Endodermal cell (in vitro differentiated cells): ENCODE results near the gene LIPI. TPM values are rescaled to one million over a fixed set of nuclear protein-coding genes. Genes with fewer than 3 reads are reported as not detected.

Experiments
- DNase-seq: peaks from one replicate; pipeline ENCODE4 v3.0.0-alpha.2; 2017
- H3K27ac ChIP-seq: 2 replicates; pipeline ENCODE4 v1.5.1; 2013; ENCODE audit warnings: mild to moderate bottlenecking, low read depth, low read length, moderate library complexity
- H3K27me3 ChIP-seq: 2 replicates; pipeline ENCODE4 v1.6.1; 2013; ENCODE audit warnings: mild to moderate bottlenecking, low read length, moderate library complexity; ENCODE audit not compliant: insufficient read depth, control insufficient read depth, poor library complexity, severe bottlenecking
- H3K36me3 ChIP-seq: 2 replicates; pipeline ENCODE4 v1.7.0; 2013; ENCODE audit warnings: mild to moderate bottlenecking, low read length, moderate library complexity; ENCODE audit not compliant: control insufficient read depth, insufficient read depth
- H3K4me1 ChIP-seq: one replicate; pipeline ENCODE4 v1.7.0; 2013; ENCODE audit warnings: low read length; ENCODE audit not compliant: control insufficient read depth, insufficient read depth
- H3K4me3 ChIP-seq: 2 replicates; pipeline ENCODE4 v1.5.1; 2013; ENCODE audit warnings: mild to moderate bottlenecking, low read length, moderate library complexity
- H3K9ac ChIP-seq: 2 replicates; pipeline ENCODE4 v1.6.1; 2013; ENCODE audit warnings: mild to moderate bottlenecking, low read length, moderate library complexity; ENCODE audit not compliant: poor library complexity, severe bottlenecking; ENCODE audit errors: extremely low read depth
- H3K9me3 ChIP-seq: 2 replicates; pipeline ENCODE4 v1.6.1; 2013; ENCODE audit warnings: mild to moderate bottlenecking, low read length, moderate library complexity; ENCODE audit not compliant: control insufficient read depth
- H3K27ac Mint-ChIP-seq: 2 replicates; pipeline ENCODE4 v1.8.0; 2020; ENCODE audit warnings: mixed read lengths
- H3K27me3 Mint-ChIP-seq: 2 replicates; pipeline ENCODE4 v1.8.0; 2021; ENCODE audit warnings: mild to moderate bottlenecking, mixed read lengths; ENCODE audit not compliant: insufficient read depth
- H3K36me3 Mint-ChIP-seq: 2 replicates; pipeline ENCODE4 v1.8.0; 2020; ENCODE audit warnings: low read depth, mixed read lengths
- H3K4me1 Mint-ChIP-seq: 2 replicates; pipeline ENCODE4 v1.8.0; 2020; ENCODE audit warnings: mixed read lengths
- H3K4me3 Mint-ChIP-seq: 2 replicates; pipeline ENCODE4 v1.8.0; 2020; ENCODE audit warnings: mild to moderate bottlenecking, moderate library complexity, mixed read lengths
- H3K9me3 Mint-ChIP-seq: 2 replicates; pipeline ENCODE4 v1.8.0; 2020; ENCODE audit warnings: mild to moderate bottlenecking, mixed read lengths
- CTCF ChIP-seq: fragments of 200-600 bp; sonication (generic); conservative IDR thresholded peaks from 2 replicates; pipeline ENCODE4 v1.5.0; 2021; ENCODE audit warnings: antibody characterized with exemption, mild to moderate bottlenecking
- WGBS, 2 experiments: methylation state at CpG; one replicate each; pipeline versions ENCODE4 v1.1.5 to v1.1.7; 2013; ENCODE audit warnings: missing lambda C conversion rate in 2 of 2, mixed read lengths in 1 of 2; ENCODE audit not compliant: insufficient coverage in 1 of 2, insufficient read length in 1 of 2; 5-methylcytosine and 5-hydroxymethylcytosine counted together
- total RNA-seq, 2 donors: library from RNA; stranded (reverse); fragmentation: NEBNext Ultra II Directional in 1 of 2; extraction: Animal tissue kit (Norgen Biotek cat#: 25700) in 1 of 2; gene quantifications; 2 replicates in 1 of 2; 3 replicates in 1 of 2; pipeline ENCODE4 v1.2.1, GENCODE V29; 2021

Gene LIPI
- total RNA-seq, 2 donors from 2014 or later, result not detected

- Histone ChIP-seq H3K9me3 (peaks cover 22% of the 10 kb centered on the region), H3K36me3 (peaks cover 22% of the 10 kb centered on the region), H3K27ac (no peak overlapping the region), H3K4me1 (no peaks in the 10 kb centered on the region), H3K9ac (no peak overlapping the region), H3K4me3 (no peak overlapping the region), H3K27me3 (no peaks in the 10 kb centered on the region)
- peaks cover 58% of the 10 kb centered on the region for H3K9me3 Mint-ChIP-seq
- H3K4me3 Mint-ChIP-seq, result no peak overlapping the region
- DNase-seq, result peak; percentile 26
- H3K27ac Mint-ChIP-seq, result no peak overlapping the region
- WGBS, 2 experiments, result 93 to 97% methylated on average over 6 to 44 of the region's 44 CpGs
- no peak for TF ChIP-seq CTCF
- no peaks in the 10 kb centered on the region for H3K27me3 Mint-ChIP-seq
- H3K4me1 Mint-ChIP-seq, result no peaks in the 10 kb centered on the region
- H3K36me3 Mint-ChIP-seq, result peaks cover 18% of the 10 kb centered on the region
Measured at GRCh38 chr21:14071902-14072734, 138.6 kb downstream of the LIPI start.

DNA sequence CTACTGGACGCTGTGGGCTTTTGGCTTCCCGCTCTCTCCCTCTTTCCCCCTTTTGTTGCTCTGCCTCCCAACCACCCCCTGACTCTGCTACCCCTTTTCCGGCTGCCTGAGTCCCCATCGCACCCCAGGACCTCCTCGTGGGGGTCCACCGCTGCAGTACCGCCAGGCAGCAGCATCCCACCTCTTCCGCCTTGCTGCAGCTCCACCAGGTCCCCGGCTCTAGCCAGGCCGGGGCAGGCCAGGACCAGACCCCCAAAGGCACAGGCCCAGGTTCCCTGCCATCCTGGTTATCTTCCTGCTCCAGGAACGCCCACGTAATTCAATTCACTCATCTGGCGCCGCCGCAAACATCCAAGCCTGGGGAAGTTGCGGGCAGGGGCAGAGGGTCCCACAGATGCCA lies 139.8 kb downstream of the LIPI start:
- Histone ChIP-seq H3K27ac (no peak overlapping the region), H3K36me3 (peaks cover 22% of the 10 kb centered on the region), H3K9me3 (peaks cover 13% of the 10 kb centered on the region), H3K4me1 (no peaks in the 10 kb centered on the region), H3K4me3 (no peak overlapping the region), H3K27me3 (no peaks in the 10 kb centered on the region), H3K9ac (no peak overlapping the region)
- peaks cover 48% of the 10 kb centered on the region for H3K9me3 Mint-ChIP-seq
- H3K4me3 Mint-ChIP-seq, result no peak overlapping the region
- H3K36me3 Mint-ChIP-seq, result peaks cover 18% of the 10 kb centered on the region
- TF ChIP-seq CTCF, result no peak
- WGBS, 2 experiments, result 93 to 97% methylated on average over 9 to 16 of the region's 16 CpGs
- no peak overlapping the region for H3K27ac Mint-ChIP-seq
- H3K27me3 Mint-ChIP-seq, result no peaks in the 10 kb centered on the region
- DNase-seq, result peak; percentile 22
- H3K4me1 Mint-ChIP-seq, result no peaks in the 10 kb centered on the region

DNA sequence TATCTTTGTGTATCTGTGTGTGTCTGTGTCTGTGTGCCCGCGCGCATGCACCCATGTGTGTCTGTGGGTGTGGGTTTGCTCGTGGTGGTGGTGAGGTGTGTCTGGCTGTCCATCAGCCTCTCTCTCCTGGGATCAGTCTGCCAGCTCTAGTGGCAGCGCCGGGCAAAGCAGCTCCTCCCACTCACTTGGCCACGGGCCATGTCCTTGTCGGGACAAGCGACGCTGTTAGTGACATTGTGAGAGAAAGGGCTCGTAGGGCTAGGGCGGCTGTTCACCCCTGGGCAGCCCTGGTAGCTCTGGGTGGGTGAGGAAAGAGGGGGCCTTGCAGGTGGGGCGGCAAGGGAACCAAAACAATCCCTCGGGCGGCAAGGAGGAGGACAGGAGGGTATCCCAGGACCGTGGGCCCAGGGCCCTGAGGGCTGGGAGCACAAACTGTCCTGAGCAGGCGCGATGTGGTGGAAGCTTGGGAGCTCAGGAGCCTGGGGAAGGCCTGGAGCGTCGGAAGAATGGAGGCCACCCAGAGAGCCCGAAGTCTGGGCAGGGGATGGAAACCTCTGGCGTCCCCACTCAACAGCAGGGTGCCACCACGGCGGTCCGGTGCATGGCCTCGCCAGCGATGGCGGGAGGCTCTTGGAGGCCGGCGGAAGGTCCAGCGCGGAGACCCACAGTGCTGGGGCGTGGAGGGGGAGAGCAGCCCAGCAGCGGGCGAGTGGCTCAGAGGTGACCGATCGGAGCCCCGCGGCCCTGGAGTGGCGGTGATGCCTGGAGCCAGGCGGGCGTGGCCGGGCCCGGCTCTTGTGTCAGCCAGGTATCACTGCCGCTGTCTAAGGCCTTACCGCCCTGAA lies 140.5 kb downstream of the LIPI start:
- H3K27ac Mint-ChIP-seq, result no peak overlapping the region
- Histone ChIP-seq H3K27me3 (no peaks in the 10 kb centered on the region), H3K36me3 (peaks cover 16% of the 10 kb centered on the region), H3K9ac (no peak overlapping the region), H3K27ac (no peak overlapping the region), H3K4me1 (no peaks in the 10 kb centered on the region), H3K9me3 (peaks cover 6% of the 10 kb centered on the region), H3K4me3 (no peak overlapping the region)
- DNase-seq, result peak; percentile 40
- H3K4me3 Mint-ChIP-seq, result no peak overlapping the region
- H3K4me1 Mint-ChIP-seq, result no peaks in the 10 kb centered on the region
- TF ChIP-seq CTCF, result no peak
- H3K36me3 Mint-ChIP-seq, result peaks cover 16% of the 10 kb centered on the region
- no peaks in the 10 kb centered on the region for H3K27me3 Mint-ChIP-seq
- WGBS, 2 experiments, result 93 to 96% methylated on average over 20 to 43 of the region's 46 CpGs
- peaks cover 42% of the 10 kb centered on the region for H3K9me3 Mint-ChIP-seq
